ENCODE results near the gene ZNF101.
A peak's percentile ranks its signal among the peaks of the same experiment; 100 is the strongest.

The ZNF101 gene

DNA sequence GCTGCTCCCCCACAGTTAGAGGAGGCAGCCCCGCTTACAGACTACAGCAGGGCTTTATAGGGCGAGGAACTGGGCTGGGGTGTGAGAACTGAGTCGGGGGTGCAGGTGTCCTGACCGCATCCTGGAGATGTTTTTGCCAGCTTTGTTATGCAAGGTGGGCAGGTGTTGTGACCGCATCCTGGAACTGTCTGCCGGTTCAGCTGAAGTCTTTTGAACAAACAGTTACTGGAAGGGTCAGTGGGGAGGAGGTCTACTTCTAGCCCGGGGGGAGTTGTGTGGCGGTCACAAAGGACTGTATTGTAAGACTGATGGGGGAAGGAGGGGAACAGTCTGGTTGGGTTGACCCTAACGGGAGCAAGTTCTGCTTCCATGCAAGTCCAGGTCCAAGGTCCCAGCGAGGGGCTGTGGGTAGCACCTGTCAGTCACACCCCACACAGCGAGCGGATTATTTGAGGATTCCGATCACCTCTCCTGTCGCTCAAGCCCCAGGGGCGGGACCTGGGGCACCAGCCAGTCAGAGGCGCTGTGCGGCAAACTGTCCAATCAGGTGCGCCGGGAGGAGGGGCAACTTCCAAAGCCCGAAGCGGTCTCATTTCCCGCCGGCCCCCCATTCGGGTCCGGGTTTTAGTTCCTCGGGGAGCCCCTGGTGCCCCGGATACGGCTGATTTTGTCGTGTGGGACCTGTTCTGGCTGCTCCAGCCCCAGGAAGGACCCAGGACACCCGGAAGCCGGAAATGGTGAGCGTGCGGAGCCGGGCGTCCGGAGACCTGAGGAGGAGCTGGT is at the start of gene ZNF101:
Gene ZNF101, plus strand, starts transcription at position 610 of the 783 bp plus-strand sequence. Its CDS starts 125 bp downstream, at position 735.
- peak; percentile 95 for DNase-seq (ENCODE audit: low spot score)

DNA sequence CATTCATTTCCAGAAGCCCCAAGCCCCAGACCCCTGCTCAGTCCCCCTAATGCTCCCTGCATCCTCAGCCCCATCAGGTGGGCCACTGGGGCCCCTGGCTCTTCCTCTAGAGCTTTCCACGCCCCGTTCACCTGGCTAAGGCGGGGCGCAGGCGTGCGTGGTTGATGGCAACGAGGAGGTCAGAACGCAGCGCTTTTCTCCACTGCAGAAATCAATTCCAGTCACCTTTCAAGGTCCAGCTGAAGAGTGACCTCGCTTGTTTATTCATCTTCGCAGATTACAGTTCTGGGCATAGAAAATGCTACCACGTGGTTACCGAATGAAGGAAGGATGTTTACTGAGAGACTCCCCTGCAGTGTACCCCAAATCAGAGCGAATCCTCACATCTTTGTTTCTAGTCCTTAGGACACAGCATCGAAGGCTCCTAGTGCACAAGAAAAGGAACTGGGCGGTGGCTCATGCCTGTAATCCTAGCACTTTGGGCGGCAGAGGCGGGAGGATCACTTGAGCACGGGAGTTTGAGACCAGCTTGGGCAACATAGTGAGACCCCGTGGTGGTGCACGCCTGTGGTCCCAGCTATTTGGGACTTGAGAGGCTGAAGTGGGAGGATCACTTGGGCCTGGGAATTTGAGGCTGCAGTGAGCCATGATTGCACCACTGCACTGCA is 49.3 kb upstream of the ZNF101 start:
- DNase-seq (ENCODE audit: low spot score), result peak; percentile 13

DNA sequence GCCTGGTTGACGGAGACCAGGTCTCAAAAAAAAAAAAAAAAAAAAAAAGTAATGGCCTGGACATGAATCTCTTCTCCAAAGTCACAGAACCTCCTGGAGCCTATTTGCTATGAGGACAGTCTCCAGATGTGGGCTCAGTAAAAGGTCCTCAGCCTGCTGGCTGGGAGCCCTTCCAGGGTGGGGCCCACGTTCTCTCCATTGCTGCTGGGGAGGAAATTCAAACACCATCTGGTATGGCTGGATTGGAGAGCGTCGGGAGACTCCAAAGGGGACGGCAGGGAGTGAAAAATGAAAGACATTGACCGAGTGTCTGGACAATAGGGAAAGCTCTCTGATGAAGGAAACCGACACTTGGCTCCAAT is 48.8 kb upstream of the ZNF101 start:
- no peak for DNase-seq (ENCODE audit: low spot score)

DNA sequence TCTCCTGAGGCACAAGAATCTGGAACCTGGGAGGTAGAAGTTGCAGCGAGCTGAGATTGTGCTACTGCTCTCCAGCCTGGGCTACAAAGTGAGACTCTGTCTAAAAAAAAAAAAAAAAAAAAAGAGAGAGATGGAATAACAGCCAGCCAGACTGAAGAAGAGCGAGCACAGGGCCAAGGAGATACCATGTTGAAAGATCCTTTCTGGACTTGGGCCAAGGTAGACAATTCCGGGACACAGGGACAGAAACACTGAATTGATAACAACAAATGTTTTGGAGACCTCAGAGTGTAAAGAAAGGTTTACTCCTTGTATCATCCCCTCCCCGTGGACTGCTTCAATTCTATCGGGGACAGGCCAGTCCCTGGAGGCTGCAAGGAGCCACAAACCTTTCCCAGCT is 45.3 kb upstream of the ZNF101 start:
- no peak for DNase-seq (ENCODE audit: low spot score)

DNA sequence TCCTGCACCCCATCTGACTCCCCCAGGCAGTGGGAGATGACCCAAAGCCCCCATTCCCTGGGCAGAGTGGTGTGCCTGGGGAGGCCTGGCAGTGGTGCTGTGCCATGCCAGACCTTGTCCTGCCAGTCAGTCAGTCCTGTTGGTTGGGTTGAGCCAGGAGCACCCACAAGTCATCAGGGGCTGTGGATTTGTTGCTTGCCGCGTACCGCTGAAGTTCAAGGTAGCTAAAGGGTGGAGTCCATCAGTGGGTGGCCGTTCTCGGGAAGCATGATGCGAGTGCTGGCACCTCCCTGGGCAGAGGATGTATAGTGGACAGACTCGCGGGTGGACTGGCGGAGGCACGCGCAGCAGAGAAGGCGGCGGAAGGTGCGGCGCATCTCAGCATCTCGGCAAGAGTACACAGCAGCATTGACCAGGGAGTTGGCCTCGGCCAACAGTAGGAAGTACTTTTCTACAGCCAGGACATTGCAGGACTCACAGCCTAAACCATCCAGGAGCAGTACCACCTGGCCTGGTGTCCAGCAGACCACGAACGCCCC is 44.5 kb upstream of the ZNF101 start:
- DNase-seq (ENCODE audit: low spot score), result no peak

DNA sequence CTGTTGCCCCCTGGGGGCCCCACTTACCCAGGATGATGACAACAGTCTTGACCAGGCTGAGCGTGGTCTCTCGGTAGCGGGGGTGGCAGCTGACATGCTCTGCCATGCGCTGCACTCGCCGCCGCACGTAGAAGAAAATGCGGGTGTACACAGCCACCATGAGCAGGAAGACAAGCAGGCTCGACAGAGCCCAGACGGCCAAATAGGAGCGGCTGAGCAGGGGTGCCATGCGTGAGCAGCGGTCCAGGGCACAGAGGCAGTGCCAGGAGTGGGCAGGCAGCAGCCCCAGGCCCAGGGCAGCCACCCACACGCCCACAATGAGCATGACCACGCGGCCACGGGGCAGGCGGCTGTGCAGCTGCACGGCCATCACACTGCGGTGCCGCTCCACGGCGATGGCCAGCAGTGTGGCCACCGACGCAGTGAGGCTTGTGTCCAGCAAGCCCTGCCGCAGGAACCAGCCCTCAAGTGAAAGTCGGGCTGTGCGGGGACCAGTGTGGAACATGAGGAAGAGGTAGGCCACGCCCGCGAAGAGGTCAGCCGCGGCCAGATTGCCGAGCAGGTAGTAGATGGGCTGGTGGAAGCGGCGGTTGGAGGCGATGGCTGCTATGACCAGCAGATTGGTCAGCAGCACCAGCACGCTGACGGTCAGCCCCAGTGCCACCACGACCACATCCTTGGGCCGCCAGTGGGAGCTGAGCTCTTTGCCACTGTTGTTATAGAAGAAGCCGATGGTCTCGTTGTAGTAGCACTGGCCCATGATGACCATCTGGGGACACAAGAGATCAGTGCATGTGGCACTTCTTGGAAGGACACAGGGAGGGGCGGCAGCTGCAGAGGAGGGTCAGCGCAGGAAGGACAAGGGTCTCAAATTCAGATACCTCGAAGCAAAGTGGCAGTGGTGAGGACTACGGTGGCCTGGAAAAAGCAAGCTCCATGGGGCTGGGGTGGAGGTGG is 41.8 kb upstream of the ZNF101 start:
- DNase-seq (ENCODE audit: low spot score), result peak; percentile 5

DNA sequence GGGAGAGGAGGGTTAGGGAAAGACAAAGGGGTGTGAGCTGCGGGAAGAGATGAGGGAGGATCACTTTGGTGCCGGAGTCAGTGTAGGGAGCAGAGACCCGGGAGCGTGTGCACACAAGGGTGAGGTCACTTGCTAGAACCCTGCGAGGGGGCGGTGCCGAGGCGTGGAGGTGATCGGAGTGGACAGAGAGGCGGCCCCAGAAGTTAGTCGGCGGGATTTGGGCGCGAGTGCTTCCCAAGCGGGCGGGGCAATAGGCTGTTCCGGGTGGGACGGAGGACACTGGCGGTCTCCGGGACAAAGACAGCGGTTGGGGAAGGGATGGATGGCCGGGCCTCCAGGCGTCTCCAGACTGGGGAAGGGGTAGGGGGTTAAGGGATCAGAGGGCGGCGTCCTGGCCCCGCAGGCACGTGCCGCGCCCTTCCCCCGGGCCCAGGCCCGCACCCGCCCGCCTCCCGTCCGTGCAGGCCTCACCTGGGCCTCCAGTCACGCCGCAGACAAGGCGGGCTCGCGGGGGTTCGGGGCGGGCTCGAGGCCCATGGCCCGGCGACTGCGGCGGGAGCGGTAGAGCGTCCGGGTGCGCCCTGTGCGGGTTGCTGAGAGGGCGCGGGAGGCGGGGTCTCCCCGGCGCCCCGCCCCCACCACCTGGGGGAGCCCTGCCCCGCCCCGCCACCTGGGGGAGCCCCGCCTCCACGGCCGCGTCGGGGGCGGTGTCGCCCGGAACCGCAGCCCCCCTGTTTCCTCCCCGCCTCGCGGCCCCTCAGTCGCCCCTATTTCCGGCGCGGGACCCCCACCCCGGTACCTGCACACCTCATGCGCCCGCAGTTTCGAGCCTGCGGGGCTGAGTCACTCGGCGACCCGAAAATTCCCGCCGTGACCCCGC is 40.8 kb upstream of the ZNF101 start, which contains the start of gene LPAR2:
Gene LPAR2, minus strand, starts transcription at position 600 of the 880 bp plus-strand sequence. CDS start 945 bp downstream, outside the sequence.
- peak; percentile 59 for DNase-seq (ENCODE audit: low spot score)

DNA sequence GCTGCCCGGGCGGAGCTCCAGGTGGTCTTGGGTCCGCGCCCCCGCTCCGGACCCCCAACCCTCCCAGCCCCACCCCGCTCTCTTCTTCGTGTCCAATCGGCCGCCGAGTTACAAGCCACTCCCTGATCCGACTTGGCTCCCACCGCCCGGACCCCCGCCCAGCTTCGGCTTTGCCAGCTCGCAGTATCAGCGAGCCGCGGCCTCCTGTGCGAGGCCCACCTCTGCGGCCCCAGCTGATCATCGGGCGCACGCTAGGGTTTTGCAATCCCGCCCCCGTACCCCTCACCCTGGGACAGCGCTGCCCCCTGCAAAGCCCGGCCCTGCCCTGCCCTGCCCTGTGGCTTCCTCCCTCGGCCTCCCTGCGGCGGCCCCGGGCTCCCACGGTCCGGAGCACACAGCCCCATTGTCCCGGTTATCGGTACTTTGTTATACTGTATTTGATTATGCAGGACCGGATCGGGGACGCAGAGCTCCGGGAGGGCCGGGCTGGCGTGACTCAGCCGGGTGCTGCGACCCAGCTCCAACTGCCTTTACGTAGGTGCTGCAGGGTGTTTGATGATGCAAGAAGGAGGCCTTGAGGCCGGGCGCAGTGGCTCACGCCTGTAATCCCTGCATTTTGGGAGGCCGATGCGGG is 40.0 kb upstream of the ZNF101 start:
- DNase-seq (ENCODE audit: low spot score), result no peak

DNA sequence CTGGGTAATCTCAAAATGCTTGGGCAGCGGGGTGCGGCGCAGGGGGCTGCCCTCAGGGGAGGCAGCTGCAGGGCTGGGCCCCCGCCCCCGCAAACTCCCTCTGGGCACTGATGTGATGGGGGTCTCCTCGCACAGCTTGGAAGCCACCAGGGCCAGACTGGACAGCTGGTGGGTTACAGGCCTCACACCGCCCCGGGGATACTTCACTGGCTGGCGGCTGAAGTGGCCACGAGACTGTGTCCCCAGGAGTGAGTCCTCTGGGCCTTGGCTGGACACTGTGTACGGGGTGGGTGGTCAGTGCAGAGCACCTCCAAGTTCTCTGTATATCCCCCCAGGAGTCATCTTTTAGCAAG is 38.6 kb upstream of the ZNF101 start:
- DNase-seq (ENCODE audit: low spot score), result no peak

DNA sequence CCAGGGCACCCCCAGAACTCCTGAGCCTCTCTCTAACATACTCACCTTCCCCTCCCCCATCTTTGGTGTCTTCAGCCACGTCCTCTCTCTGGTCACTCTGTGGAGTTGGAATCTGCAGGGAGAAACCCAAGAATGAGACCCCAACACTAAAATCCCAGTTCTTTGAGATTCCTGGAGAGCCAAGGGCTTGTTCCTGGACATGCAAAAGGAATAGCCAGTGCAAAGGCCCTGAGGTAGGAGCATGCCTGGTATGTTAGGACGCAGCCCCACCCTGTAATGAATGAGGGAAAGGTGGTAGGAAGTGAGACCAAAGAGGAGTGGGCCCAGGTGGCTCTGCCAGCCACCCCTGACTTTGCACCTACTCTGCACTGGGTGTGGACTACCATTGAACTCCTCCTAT is 38.2 kb upstream of the ZNF101 start:
- no peak for DNase-seq (ENCODE audit: low spot score)

DNA sequence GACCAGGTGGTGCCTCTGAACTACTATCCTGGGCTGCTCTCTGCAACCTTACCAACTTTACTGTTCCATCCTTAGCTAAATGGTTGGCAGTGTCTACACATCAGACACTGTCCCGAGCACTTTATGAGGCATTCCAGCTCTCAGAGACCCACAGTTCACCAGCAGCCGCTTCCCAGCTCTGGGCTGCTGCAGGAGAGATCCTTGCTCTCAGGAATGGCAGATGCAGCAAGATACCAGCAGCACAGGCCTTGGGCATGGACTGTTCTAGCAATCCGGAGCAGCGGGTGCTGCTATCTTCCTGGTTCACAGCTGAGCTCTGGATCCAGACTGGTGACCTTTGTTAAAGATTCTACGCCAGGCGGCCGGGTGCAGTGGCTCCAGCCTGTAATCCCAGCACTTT is 37.3 kb upstream of the ZNF101 start:
- DNase-seq (ENCODE audit: low spot score), result no peak

DNA sequence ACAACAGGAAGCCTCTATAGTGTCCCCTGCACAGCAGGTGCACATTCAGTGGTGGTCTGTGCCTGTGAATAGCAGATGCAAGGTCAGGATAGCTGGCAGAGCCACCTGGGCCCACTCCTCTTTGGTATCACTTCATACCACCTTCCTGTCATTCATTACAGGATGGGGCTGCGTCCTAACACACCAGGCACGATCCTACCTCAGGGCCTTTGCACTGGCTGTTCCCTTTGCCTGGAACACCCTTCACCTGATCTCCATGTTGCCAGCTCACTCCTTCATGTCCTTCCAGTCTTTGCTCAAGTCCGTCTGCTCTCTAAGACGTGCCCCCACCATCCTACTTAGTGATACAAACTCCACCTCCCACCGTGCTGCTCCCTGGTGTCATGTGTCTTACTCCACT is 36.0 kb upstream of the ZNF101 start:
- DNase-seq (ENCODE audit: low spot score), result no peak

DNA sequence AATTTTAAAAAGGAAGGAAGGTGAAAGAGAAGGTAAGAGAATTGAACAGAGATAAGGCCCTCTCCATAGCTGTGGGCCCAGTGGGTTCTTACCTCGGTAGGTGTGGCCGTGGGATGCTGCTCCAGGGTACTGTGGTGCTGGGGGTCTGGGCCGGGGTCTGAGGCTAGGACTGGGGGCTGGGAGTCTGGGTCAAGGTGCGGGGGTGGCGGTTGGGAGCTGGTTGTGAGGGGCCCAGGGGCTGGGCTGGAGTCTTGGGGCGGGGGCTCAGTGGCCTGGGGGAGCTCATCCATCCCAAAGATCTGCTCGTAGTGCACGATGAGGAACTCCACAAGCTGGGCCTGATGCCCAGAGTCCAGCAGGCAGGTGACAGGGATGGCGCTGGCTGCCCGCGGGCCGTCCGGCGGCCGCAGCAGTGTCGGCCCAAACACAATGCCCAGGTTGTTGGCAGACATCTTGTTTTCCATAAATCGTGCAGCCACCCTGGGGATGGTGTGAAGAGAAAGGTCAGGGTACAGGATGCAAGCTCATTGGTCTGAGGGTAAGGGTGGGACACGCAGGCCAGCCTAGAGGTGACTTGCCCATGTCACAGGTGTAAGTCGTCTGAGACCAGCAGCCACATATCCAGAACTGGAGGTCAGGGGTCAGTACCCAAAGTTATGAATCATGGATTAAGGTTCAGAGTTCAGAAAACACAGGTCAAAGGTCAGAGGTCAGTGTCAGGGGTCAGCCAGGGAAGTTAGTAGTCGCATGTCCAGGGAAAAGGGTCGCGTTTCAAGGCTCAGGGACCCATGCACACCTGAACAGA is 34.7 kb upstream of the ZNF101 start:
- DNase-seq (ENCODE audit: low spot score), result no peak

DNA sequence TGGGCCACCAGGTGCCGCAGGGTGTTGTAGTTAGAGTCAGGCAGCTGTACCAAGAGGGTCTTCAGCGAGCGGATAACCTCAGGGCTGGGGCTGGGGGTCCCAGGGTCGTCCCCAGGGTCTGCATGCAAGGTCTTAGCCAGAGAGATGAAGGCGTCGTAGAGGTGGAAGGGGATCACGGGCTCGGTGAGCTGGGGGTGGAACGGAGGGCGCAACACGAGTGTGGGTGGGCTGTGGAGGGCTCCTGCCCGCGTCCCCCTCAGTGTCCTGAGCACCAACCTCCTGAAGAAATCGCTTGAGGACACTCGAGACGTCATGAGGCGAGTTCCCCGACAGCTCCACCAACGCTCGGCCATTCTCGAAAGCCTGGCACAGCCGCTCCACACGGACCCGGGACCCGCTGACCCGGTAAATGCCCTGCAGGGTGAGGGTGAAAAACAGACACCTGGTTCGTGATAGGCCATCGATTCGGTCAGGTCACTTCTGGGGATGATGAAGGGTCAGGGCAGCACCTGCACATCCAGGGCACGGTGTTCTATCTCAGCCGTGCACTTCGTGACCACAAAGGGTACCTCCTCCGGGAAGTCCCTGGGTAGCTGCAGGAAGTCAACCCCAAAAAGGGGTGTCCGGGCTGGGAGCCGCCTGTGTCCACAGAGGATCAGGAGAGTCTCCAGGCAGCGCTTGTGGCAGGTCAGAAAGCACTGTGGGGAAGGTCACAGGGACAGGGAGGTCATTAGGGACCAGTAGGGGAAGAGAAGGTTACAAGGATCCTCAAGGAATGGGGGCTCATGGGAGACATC is 33.9 kb upstream of the ZNF101 start:
- no peak for DNase-seq (ENCODE audit: low spot score)

DNA sequence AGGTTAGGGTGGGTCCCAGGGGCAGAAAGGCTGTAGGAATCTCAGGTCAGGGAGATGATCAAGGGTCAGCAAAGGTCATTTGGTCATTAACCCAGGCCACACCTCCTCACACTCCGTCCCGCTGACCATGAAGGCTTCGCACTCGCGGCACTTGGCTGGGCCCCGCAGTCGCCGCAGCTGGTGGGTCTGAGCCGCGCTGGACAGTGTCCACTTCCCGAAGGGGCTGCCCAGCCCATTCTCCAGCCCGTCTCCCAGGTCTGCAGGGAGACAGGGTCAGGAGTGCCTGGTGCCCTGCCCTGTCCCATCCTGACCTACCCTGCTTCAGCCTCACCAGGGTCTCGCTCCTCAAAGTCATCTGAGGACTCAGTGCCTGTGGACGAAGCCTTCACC is 33.3 kb upstream of the ZNF101 start:
- DNase-seq (ENCODE audit: low spot score), result no peak

DNA sequence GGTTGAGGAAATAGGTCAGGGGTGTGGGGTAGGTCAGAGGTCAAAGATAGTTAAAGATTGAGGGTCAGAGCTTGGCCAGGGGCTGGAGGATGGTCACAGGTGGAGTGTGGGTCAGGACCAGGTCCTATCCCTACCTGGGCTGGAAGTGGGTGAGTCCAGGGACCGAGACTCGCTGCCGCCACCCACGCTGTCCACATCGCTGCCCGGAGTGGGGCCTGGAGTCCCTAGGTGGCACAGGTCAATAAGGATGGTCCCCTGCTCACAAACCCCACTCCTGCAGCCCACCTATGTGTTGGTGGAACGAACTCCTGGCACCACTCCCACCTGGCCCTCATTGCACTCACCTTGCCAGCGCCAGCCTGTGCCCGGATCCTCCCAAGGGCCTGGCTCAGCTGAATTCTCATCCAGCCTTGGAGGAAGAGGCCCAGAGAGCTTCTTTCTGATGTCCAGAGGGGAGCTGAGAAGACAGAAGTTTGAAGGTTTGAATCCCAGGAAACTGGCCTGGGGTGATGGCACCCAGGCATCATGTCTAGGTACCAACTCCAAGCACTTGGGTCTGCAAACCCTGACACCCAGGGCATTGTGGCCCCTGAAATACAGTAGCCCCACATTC is 32.0 kb upstream of the ZNF101 start:
- DNase-seq (ENCODE audit: low spot score), result no peak

DNA sequence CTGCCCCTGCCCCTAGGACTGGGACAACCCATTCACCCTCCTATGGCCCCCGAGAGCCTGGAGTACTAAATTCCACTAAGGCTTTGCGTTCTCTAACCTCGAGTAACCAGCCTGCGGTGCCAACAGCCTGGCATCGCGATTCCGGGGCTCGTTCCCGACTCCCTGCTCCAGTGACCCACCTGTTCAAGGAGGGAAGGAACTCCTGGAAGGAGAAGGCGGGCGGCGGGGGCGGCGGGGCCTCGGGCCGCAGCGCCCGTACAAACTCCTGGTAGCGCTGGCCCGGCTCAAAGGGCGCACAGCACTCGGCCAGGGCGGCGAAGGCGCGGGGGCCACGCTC is 31.5 kb upstream of the ZNF101 start:
- DNase-seq (ENCODE audit: low spot score), result no peak

DNA sequence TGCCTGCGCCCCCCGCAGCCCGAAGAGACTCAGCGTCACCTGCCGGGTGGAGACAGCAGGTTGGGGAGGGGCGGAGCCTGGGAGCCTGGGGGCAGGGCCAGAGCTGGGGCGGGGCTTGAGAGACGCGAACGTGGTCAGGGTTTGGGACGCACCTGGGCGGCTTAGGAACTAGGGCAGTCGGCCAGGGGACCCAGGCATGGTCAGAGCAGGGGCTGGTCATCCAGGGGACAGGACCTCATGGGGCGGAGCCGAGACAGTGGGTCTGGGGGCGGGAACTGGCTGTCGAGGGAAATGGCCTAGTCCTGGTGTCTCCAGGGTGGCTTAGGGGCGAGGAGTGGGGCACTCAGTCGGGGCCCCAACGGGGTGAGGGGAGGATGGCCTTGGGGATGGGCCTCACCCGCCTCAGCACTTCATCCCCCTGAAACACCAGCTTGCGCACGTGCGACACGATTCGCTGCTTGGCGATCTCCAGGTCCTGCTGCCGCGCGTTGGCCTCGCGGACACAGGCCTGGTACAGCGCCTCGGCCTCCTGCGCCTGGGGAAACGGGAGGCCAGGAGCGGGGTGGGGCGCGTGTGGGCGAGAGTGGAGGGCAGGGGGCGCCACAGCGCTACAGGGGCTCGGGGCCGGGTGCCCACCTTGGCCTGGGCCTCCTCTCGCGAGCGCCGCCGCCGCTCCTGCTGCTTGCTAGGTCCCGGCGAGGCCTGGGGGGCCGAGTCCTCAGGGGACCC is 31.0 kb upstream of the ZNF101 start:
- no peak for DNase-seq (ENCODE audit: low spot score)

Data from AG08396 (cell line).